Left lung (tissue), 10 donors: ENCODE results near the gene UIMC1. TPM values are rescaled to one million over a fixed set of nuclear protein-coding genes. Genes with fewer than 3 reads are reported as not detected.

Experiments
- ATAC-seq: fragments of 200-7000 bp; cut with Tn5 transposase; one replicate; pipeline ENCODE4 v1.9.1; 2020; ENCODE audit warnings: moderate library complexity
- DNase-seq, 4 donors: peaks; one replicate each; pipeline ENCODE4 v3.0.0-alpha.2; 2013 to 2020
- H3K27ac ChIP-seq, 2 donors: fragments of 200-600 bp; sonication (generic) in 1 of 2; one replicate each; pipeline versions ENCODE4 v1.5.0 to v1.8.0; 2020 to 2021
- H3K27me3 ChIP-seq, 2 donors: fragments of 200-600 bp; sonication (generic) in 1 of 2; one replicate each; pipeline versions ENCODE4 v1.5.0 to v1.8.0; 2020 to 2021
- H3K36me3 ChIP-seq, 2 donors: fragments of 200-600 bp; sonication (generic) in 1 of 2; one replicate each; pipeline versions ENCODE4 v1.5.0 to v1.8.0; 2020 to 2021
- H3K4me1 ChIP-seq, 2 donors: fragments of 200-600 bp; one replicate each; pipeline ENCODE4 v1.8.0; 2021
- H3K4me3 ChIP-seq, 2 donors: fragments of 200-600 bp; sonication (generic) in 1 of 2; one replicate each; pipeline versions ENCODE4 v1.5.0 to v1.8.0; 2020 to 2021; ENCODE audit warnings: mild to moderate bottlenecking in 1 of 2
- H3K9me3 ChIP-seq, 2 donors: fragments of 200-600 bp; sonication (generic) in 1 of 2; one replicate each; pipeline versions ENCODE4 v1.5.0 to v1.8.0; 2020 to 2021
- CTCF ChIP-seq, 2 donors: fragments of 200-600 bp; sonication (generic) in 1 of 2; IDR thresholded peaks; one replicate each; pipeline versions ENCODE4 v1.5.0 to v1.8.0; 2021; ENCODE audit warnings: antibody characterized with exemption in 2 of 2
- intact Hi-C, 2 donors: fragments of 100-400 bp; cut with DNase I; formaldehyde crosslinking; loops; one replicate each; pipeline versions ENCODE4 v1.11.2 to v1.14.2; 2022
- polyA plus RNA-seq, 6 donors: library from polyadenylated mRNA; unstranded; fragments of 120-200 nt; gene quantifications; one replicate each; pipeline ENCODE4 v1.2.1, GENCODE V29; 2013; ENCODE audit not compliant: insufficient read length in 6 of 6
- total RNA-seq, 2 donors: library from RNA; stranded (reverse); fragmentation: NEBNext Ultra II Directional; extraction: Animal tissue kit (Norgen Biotek cat#: 25700); gene quantifications; one replicate each; pipeline ENCODE4 v1.2.1, GENCODE V29; 2021
- donor health status: DM: no; HTN: yes; CAD: no.
- donor health status: DM: no; HTN: no; CAD: no.

Gene UIMC1
- total and polyA plus RNA-seq, 8 donors = 22.4 to 53.7 (median 44.2) TPM

- Histone ChIP-seq H3K27ac (no peak overlapping the region), H3K36me3 (no peaks in the 10 kb centered on the region), H3K4me1 (no peaks in the 10 kb centered on the region), H3K4me3 (no peak overlapping the region), H3K27me3 (peaks cover 0 to 78% of the 10 kb centered on the region in 2 donors), H3K9me3 (no peaks in the 10 kb centered on the region)
- no peak for DNase-seq
- intact Hi-C loops = no loop called here
- ATAC-seq = no peak
- TF ChIP-seq CTCF (IDR thresholded peaks at IDR 0.05) = no peak
Observed at GRCh38 chr5:176855598-176855997, 151.0 kb downstream of the UIMC1 start.

Other genes starting within 250 kb of the UIMC1 start
- under 1 TPM in 1 of 2 donors, not detected in 1; 0.24 TPM for gene UNC5A, start 196.2 kb downstream of the UIMC1 start, total RNA-seq
- 1 to 10 TPM in 4 of 6 donors, under 1 TPM in 2; 0.61 to 1.6 (median 1.1) TPM for gene UNC5A, start 196.2 kb downstream of the UIMC1 start, polyA plus RNA-seq
- 10 to 100 TPM; 29.0 to 97.0 TPM for gene HK3, start 107.4 kb downstream of the UIMC1 start, total RNA-seq
- gene HK3, start 107.4 kb downstream of the UIMC1 start, polyA plus RNA-seq = 1 to 10 TPM in 4 of 6 donors, under 1 TPM in 2; 0.54 to 1.7 (median 1.4) TPM
- gene ZNF346, start 15.9 kb upstream of the UIMC1 start, total RNA-seq = 10 to 100 TPM; 13.1 TPM
- gene ZNF346, start 15.9 kb upstream of the UIMC1 start, polyA plus RNA-seq = 10 to 100 TPM; 25.6 to 30.4 (median 28.0) TPM
- gene FGFR4, start 80.1 kb upstream of the UIMC1 start, total RNA-seq = 10 to 100 TPM; 14.8 to 99.9 TPM
- 100 to 1,000 TPM; 169 to 325 (median 213) TPM for gene FGFR4, start 80.1 kb upstream of the UIMC1 start, polyA plus RNA-seq
- gene NSD1, start 127.0 kb upstream of the UIMC1 start, total RNA-seq = 10 to 100 TPM; 71.2 to 79.7 TPM
- gene NSD1, start 127.0 kb upstream of the UIMC1 start, polyA plus RNA-seq = 10 to 100 TPM; 45.8 to 57.8 (median 51.3) TPM